ENCODE results near the gene GRIK3. TPM values are rescaled to one million over a fixed set of nuclear protein-coding genes. Genes with fewer than 3 reads are reported as not detected.
A peak's percentile ranks its signal among the peaks of the same experiment; 100 is the strongest.

GRIK3 gene
- total and polyA plus RNA-seq, 2 of the 8 experiments (the other 6 are each of a cell fraction or from before 2014, with no cell fraction given) = 2.1 to 3.4 TPM

DNA sequence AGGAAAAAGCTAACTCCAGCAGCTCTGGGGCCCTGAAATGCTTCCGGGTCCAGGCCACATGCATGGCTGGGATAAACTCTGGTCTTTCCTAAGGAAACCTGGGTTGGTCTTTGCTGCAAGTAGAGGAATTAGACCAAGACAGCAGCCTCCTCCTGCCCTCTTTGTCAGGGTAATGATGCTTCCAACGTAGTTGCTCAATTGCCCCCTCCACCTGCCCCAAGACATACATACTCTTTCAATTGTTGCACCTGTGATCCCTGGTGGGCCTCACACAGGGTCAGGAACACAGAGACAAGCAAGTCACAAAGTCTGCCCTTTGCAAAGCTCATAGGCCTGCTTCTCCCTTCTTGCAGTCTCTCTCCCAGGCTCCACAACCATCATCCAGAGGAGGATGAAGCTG is 41.9 kb upstream of the GRIK3 start:
- H4K5ac ChIP-seq (ENCODE audit: insufficient read length, low read depth, low read length) = no peak overlapping the region
- no peak overlapping the region; a peak in 1 of 7 replicates for H3K9ac ChIP-seq (replicated peaks in 1 of 4; ENCODE audit: extremely low read depth in 1 of 4, low read depth in 3 of 4, low read length in 3 of 4)
- no peak overlapping the region for H2BK20ac ChIP-seq (ENCODE audit: low read length)
- no peaks in the 10 kb centered on the region for H3K23me2 ChIP-seq (ENCODE audit: low read depth, low read length)
- H3K27me3 ChIP-seq (replicated peaks in 1 of 4; ENCODE audit: control insufficient read depth in 3 of 4, extremely low read depth in 1 of 4, insufficient read depth in 3 of 4, low read length in 3 of 4) = peaks cover 0 to 2% (median 0%) of the 10 kb centered on the region in 4 experiments; a peak in 1 of 7 replicates
- H4K8ac ChIP-seq (ENCODE audit: extremely low read depth, insufficient read depth, low read length) = no peak overlapping the region
- no peak overlapping the region for H3K14ac ChIP-seq (ENCODE audit: insufficient read length)
- no peak overlapping the region for H3K4me3 ChIP-seq (ENCODE audit: extremely low read depth in 1 of 4, insufficient read depth in 2 of 4, low read depth in 3 of 4, low read length in 4 of 4)
- H4K91ac ChIP-seq (replicated peaks; ENCODE audit: insufficient read length, low read length) = peak overlapping the region; percentile 25
- no peaks in the 10 kb centered on the region for H3K79me2 ChIP-seq (ENCODE audit: control insufficient read depth in 1 of 2, insufficient read depth in 2 of 2, low read length in 2 of 2)
- H3K4me2 ChIP-seq (ENCODE audit: insufficient read depth in 1 of 2, low read depth in 2 of 2, low read length in 2 of 2) = peak overlapping the region in 1 of 2 experiments; percentile 13; a peak in 1 of 4 replicates
- no peak overlapping the region for H2BK15ac ChIP-seq (ENCODE audit: low read length)
- no peak overlapping the region for H3K56ac ChIP-seq (replicated peaks; ENCODE audit: insufficient read length, low read depth, low read length)
- H3K4ac ChIP-seq (replicated peaks; ENCODE audit: insufficient read length, low read depth, low read length) = no peak overlapping the region
- CTCF ChIA-PET (ENCODE audit: partially characterized antibody) = interaction anchor here (0.6 to 2.8 kb wide), 11 partner anchors 10 to 359 kb away, joined by 3 to 9 read pairs (median 5); no protein-coding TSS in a partner anchor
- POLR2A ChIA-PET (ENCODE audit: partially characterized antibody) = no interaction called here
- no peak overlapping the region for H3K18ac ChIP-seq (ENCODE audit: extremely low read depth, low read length)
- FAIRE-seq (peak; percentile 7), DNase-seq (ENCODE audit: low read depth in 1 of 2, low spot score in 2 of 2) (no peak)
- peaks cover 7 to 12% of the 10 kb centered on the region in 2 experiments; a peak in 1 of 4 replicates for H3K9me3 ChIP-seq (ENCODE audit: insufficient read depth in 2 of 2, low read depth in 1 of 2, low read length in 1 of 2)
- no peaks in the 10 kb centered on the region for H4K20me1 ChIP-seq (replicated peaks in 1 of 2; ENCODE audit: control insufficient read depth in 1 of 2, insufficient read depth in 2 of 2, low read length in 2 of 2)
- no peaks in the 10 kb centered on the region for H3K79me1 ChIP-seq (ENCODE audit: low read depth, low read length)
- H3K4me1 ChIP-seq (replicated peaks in 1 of 4; ENCODE audit: control insufficient read depth in 3 of 4, insufficient read depth in 4 of 4, low read length in 3 of 4) = peaks cover 0 to 3% (median under 1%) of the 10 kb centered on the region in 4 experiments; a peak in 3 of 7 replicates
- TF ChIP-seq CEBPB (IDR thresholded peaks at IDR 0.05; ENCODE audit: low read depth, low read length) (peak; percentile 63), KDM4A (IDR thresholded peaks at IDR 0.05; ENCODE audit: low read depth, low read length, severe bottlenecking) (no peak)
- 32% methylated on average over 2 of the region's 2 CpGs; no CpG with 5 or more reads in 1 of the 2 experiments for WGBS, 2 experiments (ENCODE audit: extremely low coverage in 1 of 2, insufficient coverage in 1 of 2, insufficient read length in 1 of 2, insufficient replicate concordance in 2 of 2, low coverage in 1 of 2, low lambda C conversion rate in 2 of 2, missing lambda C conversion rate in 1 of 2)
- no peak overlapping the region for H2BK120ac ChIP-seq (replicated peaks; ENCODE audit: low read depth, low read length)
- H2AFZ ChIP-seq (ENCODE audit: low read length) = no peak overlapping the region
- H2BK12ac ChIP-seq (ENCODE audit: low read depth, low read length) = no peak overlapping the region
- H3K23ac ChIP-seq (ENCODE audit: insufficient read length) = no peak overlapping the region
- H3K27ac ChIP-seq (ENCODE audit: low read depth, low read length) = no peak overlapping the region
- H2AK5ac ChIP-seq (ENCODE audit: low read depth, low read length) = no peak overlapping the region; the same call in 1 of the 2 replicates
- no peaks in the 10 kb centered on the region for H3K36me3 ChIP-seq (ENCODE audit: control insufficient read depth in 2 of 4, insufficient read depth in 4 of 4, low read length in 3 of 4)
- no peak overlapping the region for H2BK5ac ChIP-seq (ENCODE audit: low read depth, low read length)
